Fibroblast of pulmonary artery (primary cell): ENCODE measurements around the gene ST6GALNAC3.

Experiments
- DNase-seq: peaks from one replicate; pipeline ENCODE4 v3.0.0-alpha.2; 2010; ENCODE audit warnings: low read depth
- H3K4me3 ChIP-seq: replicated peaks from 2 replicates; pipeline ENCODE4 v1.5.1; 2011; ENCODE audit warnings: low read depth, mild to moderate bottlenecking, control low read depth, low read length, moderate library complexity
- CTCF ChIP-seq: IDR thresholded peaks from 2 replicates; pipeline ENCODE4 v1.5.1; 2011; ENCODE audit warnings: mild to moderate bottlenecking, control low read depth, low read length, inconsistent platforms; ENCODE audit errors: missing control alignments

ST6GALNAC3 gene

GRCh38 chr1:76430531-76430930 lies 356.0 kb downstream of the ST6GALNAC3 start:
- peak; percentile 4 for DNase-seq
- no peak overlapping the region for H3K4me3 ChIP-seq
- TF ChIP-seq CTCF = no peak

DNA sequence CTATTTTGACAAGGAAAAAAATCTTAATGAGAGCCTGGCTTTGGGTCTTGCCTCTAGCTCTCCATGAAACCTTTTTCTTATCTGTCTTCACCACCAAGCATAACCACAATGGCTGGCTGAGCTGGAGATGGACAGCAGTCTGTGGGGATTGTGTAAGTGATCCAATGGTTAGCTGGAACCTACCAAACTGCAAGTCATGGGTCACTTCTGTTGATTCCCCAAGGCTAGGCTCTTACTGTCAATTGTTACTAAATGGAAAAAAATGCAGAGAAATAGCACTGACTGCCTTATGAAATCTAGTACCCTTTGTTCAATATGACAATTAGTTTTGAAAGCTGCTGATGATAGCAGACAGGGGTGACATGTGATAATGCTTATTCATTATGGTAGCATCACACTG lies 359.0 kb downstream of the ST6GALNAC3 start:
- DNase-seq = peak; percentile 36
- no peak for TF ChIP-seq CTCF
- H3K4me3 ChIP-seq = no peak overlapping the region

DNA sequence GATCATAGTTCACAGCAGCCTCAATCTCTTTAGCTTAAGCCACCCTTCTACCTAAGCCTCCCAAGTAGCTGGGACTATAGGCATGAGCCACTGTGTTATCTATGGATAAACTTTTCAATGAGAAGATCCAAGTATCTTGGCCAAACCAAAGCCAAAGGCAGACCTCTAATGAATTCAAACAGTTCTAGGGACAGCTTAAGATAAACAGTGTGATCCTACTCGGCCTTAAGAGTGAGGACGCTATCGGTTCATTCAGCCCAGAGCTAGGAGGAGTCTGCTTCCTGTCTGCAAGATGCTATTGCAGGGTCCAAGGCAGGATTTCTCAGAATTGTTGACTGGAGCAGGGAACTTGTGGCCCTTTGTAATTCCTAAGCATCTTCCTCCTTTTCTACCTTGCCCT lies 368.7 kb downstream of the ST6GALNAC3 start:
- DNase-seq = no peak
- no peak overlapping the region for H3K4me3 ChIP-seq
- TF ChIP-seq CTCF = no peak

DNA sequence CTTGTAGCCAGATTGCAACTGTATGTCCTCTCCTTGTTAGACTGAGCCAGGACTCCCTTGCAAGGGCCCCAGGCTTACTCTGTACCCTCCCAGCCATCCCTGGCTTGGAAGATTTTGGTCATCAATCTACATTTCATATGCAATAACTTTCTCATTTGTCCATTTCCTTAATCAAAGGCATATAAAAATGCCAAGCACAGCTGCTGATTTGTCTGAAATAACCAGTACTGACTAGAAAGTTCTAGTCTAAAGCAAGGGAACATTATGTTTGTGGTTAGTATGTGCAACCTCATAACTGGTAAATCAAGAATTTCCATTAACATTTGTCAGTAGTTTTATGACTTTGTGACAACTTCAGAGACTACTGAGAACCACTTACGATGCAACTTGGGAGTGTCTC lies 370.2 kb downstream of the ST6GALNAC3 start:
- H3K4me3 ChIP-seq = no peak overlapping the region
- no peak for TF ChIP-seq CTCF
- no peak for DNase-seq

DNA sequence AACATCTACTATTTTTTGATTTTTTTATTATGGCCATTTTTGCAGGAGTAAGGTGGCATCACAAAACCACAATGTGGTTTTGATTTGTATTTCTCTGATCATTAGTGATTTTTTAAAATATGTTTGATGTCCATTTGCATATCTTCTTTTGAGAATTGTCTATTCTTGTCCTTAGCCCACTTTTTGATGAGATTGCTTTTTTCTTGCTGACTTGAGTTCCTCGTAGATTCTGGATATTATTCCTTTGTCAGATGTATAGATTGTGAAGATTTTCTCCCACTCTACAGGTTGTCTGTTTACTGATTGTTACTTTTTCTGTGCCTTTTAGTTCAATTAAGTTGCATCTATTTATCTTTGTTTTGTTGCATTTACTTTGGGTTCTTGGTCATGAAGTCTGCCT lies 375.7 kb downstream of the ST6GALNAC3 start:
- no peak for DNase-seq
- no peak for TF ChIP-seq CTCF
- H3K4me3 ChIP-seq = no peak overlapping the region

GRCh38 chr1:76463278-76463677 lies 388.7 kb downstream of the ST6GALNAC3 start:
- no peak for TF ChIP-seq CTCF
- H3K4me3 ChIP-seq = no peak overlapping the region
- DNase-seq = peak; percentile 14

- DNase-seq = no peak
- no peak overlapping the region for H3K4me3 ChIP-seq
- TF ChIP-seq CTCF = no peak
Observed at GRCh38 chr1:76463849-76464248, 389.3 kb downstream of the ST6GALNAC3 start.
